ENCODE measurements around the gene SLC30A4.
"Not testable (repeated sequence)": the region's sequence is repeated elsewhere in the genome, so short reads cannot be mapped to it uniquely, and the experiment has no call there.

SLC30A4 gene

GRCh38 chr15:45507143-45507542, 15.4 kb downstream of the SLC30A4 start:
- H3K27ac ChIP-seq (ENCODE audit: low read length); DNase-seq (ENCODE audit: low read depth, low spot score); H3K27me3 ChIP-seq (ENCODE audit: control insufficient read depth, insufficient read depth, low read length); H3K4me3 ChIP-seq (ENCODE audit: low read length); H3K36me3 ChIP-seq (ENCODE audit: control insufficient read depth, insufficient read depth, low read length); H3K9me3 ChIP-seq (ENCODE audit: control insufficient read depth, insufficient read depth, low read length); H3K4me1 ChIP-seq (ENCODE audit: control insufficient read depth, insufficient read depth, low read length): not testable (repeated sequence)
- no CpG with 5 or more reads among the region's 6 CpGs for WGBS (ENCODE audit: insufficient coverage, insufficient read length)

- H3K9me3 ChIP-seq (ENCODE audit: control insufficient read depth, insufficient read depth, low read length) = no peaks in the 10 kb centered on the region
- H3K27me3 ChIP-seq (ENCODE audit: control insufficient read depth, insufficient read depth, low read length) = no peaks in the 10 kb centered on the region
- no peak overlapping the region for H3K27ac ChIP-seq (ENCODE audit: low read length)
- H3K4me3 ChIP-seq (ENCODE audit: low read length) = no peak overlapping the region
- no peak for DNase-seq (ENCODE audit: low read depth, low spot score)
- H3K36me3 ChIP-seq (ENCODE audit: control insufficient read depth, insufficient read depth, low read length) = no peaks in the 10 kb centered on the region
- WGBS (ENCODE audit: insufficient coverage, insufficient read length) = 100% methylated on average over 2 of the region's 4 CpGs
- no peaks in the 10 kb centered on the region for H3K4me1 ChIP-seq (ENCODE audit: control insufficient read depth, insufficient read depth, low read length)
Measured at GRCh38 chr15:45499426-45499825, 23.1 kb downstream of the SLC30A4 start.

- Histone ChIP-seq H3K36me3 (ENCODE audit: control insufficient read depth, insufficient read depth, low read length) (no peaks in the 10 kb centered on the region), H3K4me3 (ENCODE audit: low read length) (no peak overlapping the region), H3K27ac (ENCODE audit: low read length) (no peak overlapping the region), H3K9me3 (ENCODE audit: control insufficient read depth, insufficient read depth, low read length) (no peaks in the 10 kb centered on the region), H3K27me3 (ENCODE audit: control insufficient read depth, insufficient read depth, low read length) (no peaks in the 10 kb centered on the region), H3K4me1 (ENCODE audit: control insufficient read depth, insufficient read depth, low read length) (no peaks in the 10 kb centered on the region)
- no CpG with 5 or more reads among the region's 1 CpG for WGBS (ENCODE audit: insufficient coverage, insufficient read length)
- DNase-seq (ENCODE audit: low read depth, low spot score) = no peak
Measured at GRCh38 chr15:45498701-45499100, 23.9 kb downstream of the SLC30A4 start.

- Histone ChIP-seq H3K4me1 (ENCODE audit: control insufficient read depth, insufficient read depth, low read length) (no peaks in the 10 kb centered on the region), H3K9me3 (ENCODE audit: control insufficient read depth, insufficient read depth, low read length) (no peaks in the 10 kb centered on the region), H3K36me3 (ENCODE audit: control insufficient read depth, insufficient read depth, low read length) (no peaks in the 10 kb centered on the region), H3K4me3 (ENCODE audit: low read length) (no peak overlapping the region), H3K27me3 (ENCODE audit: control insufficient read depth, insufficient read depth, low read length) (no peaks in the 10 kb centered on the region), H3K27ac (ENCODE audit: low read length) (no peak overlapping the region)
- no peak for DNase-seq (ENCODE audit: low read depth, low spot score)
- WGBS (ENCODE audit: insufficient coverage, insufficient read length) = no CpG with 5 or more reads among the region's 3 CpGs
Measured at GRCh38 chr15:45497261-45497660, 25.3 kb downstream of the SLC30A4 start.

GRCh38 chr15:45496658-45497057, 25.9 kb downstream of the SLC30A4 start:
- Histone ChIP-seq H3K9me3 (ENCODE audit: control insufficient read depth, insufficient read depth, low read length) (no peaks in the 10 kb centered on the region), H3K4me1 (ENCODE audit: control insufficient read depth, insufficient read depth, low read length) (no peaks in the 10 kb centered on the region), H3K27me3 (ENCODE audit: control insufficient read depth, insufficient read depth, low read length) (no peaks in the 10 kb centered on the region), H3K36me3 (ENCODE audit: control insufficient read depth, insufficient read depth, low read length) (no peaks in the 10 kb centered on the region), H3K27ac (ENCODE audit: low read length) (no peak overlapping the region), H3K4me3 (ENCODE audit: low read length) (no peak overlapping the region)
- DNase-seq (ENCODE audit: low read depth, low spot score) = no peak
- no CpG with 5 or more reads among the region's 2 CpGs for WGBS (ENCODE audit: insufficient coverage, insufficient read length)

- no peak for DNase-seq (ENCODE audit: low read depth, low spot score)
- Histone ChIP-seq H3K36me3 (ENCODE audit: control insufficient read depth, insufficient read depth, low read length) (no peaks in the 10 kb centered on the region), H3K4me3 (ENCODE audit: low read length) (no peak overlapping the region), H3K27ac (ENCODE audit: low read length) (no peak overlapping the region), H3K9me3 (ENCODE audit: control insufficient read depth, insufficient read depth, low read length) (no peaks in the 10 kb centered on the region), H3K4me1 (ENCODE audit: control insufficient read depth, insufficient read depth, low read length) (no peaks in the 10 kb centered on the region), H3K27me3 (ENCODE audit: control insufficient read depth, insufficient read depth, low read length) (no peaks in the 10 kb centered on the region)
- WGBS (ENCODE audit: insufficient coverage, insufficient read length) = no CpG with 5 or more reads among the region's 3 CpGs
Measured at GRCh38 chr15:45495588-45495987, 27.0 kb downstream of the SLC30A4 start.

GRCh38 chr15:45489690-45490238, 32.8 kb downstream of the SLC30A4 start:
- Histone ChIP-seq H3K9me3 (ENCODE audit: control insufficient read depth, insufficient read depth, low read length) (no peaks in the 10 kb centered on the region), H3K4me1 (ENCODE audit: control insufficient read depth, insufficient read depth, low read length) (no peaks in the 10 kb centered on the region), H3K27me3 (ENCODE audit: control insufficient read depth, insufficient read depth, low read length) (no peaks in the 10 kb centered on the region), H3K4me3 (ENCODE audit: low read length) (no peak overlapping the region), H3K36me3 (ENCODE audit: control insufficient read depth, insufficient read depth, low read length) (no peaks in the 10 kb centered on the region), H3K27ac (ENCODE audit: low read length) (no peak overlapping the region)
- DNase-seq (ENCODE audit: low read depth, low spot score) = no peak
- WGBS (ENCODE audit: insufficient coverage, insufficient read length) = no CpG with 5 or more reads among the region's 1 CpG

GRCh38 chr15:45486317-45486716, 36.2 kb downstream of the SLC30A4 start:
- no peak for DNase-seq (ENCODE audit: low read depth, low spot score)
- Histone ChIP-seq H3K27me3 (ENCODE audit: control insufficient read depth, insufficient read depth, low read length) (peaks cover 2% of the 10 kb centered on the region), H3K36me3 (ENCODE audit: control insufficient read depth, insufficient read depth, low read length) (no peaks in the 10 kb centered on the region), H3K9me3 (ENCODE audit: control insufficient read depth, insufficient read depth, low read length) (no peaks in the 10 kb centered on the region), H3K27ac (ENCODE audit: low read length) (no peak overlapping the region), H3K4me3 (ENCODE audit: low read length) (no peak overlapping the region), H3K4me1 (ENCODE audit: control insufficient read depth, insufficient read depth, low read length) (no peaks in the 10 kb centered on the region)
- no CpG with 5 or more reads among the region's 1 CpG for WGBS (ENCODE audit: insufficient coverage, insufficient read length)

DNA sequence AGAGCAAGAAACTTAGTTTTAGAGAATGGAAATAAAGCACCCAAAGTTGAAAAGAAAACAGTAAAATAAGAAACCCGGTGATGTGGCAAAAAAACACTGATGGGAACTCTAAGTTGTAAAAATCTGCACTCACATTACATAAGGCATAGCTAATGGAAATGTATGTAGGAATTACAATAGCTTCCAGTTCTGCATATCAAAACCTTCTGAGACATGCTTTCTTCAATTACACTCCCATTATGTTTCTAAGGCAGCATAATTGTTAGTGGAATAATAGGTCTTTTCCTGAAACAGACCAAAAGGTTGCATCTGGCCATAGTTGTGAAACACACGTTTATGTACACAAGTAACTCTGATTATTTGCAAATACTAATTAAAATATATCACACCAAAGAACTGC, 41.4 kb downstream of the SLC30A4 start:
- Histone ChIP-seq H3K27ac (ENCODE audit: low read length) (no peak overlapping the region), H3K27me3 (ENCODE audit: control insufficient read depth, insufficient read depth, low read length) (peaks cover 16% of the 10 kb centered on the region), H3K4me3 (ENCODE audit: low read length) (no peak overlapping the region), H3K36me3 (ENCODE audit: control insufficient read depth, insufficient read depth, low read length) (no peaks in the 10 kb centered on the region), H3K4me1 (ENCODE audit: control insufficient read depth, insufficient read depth, low read length) (no peaks in the 10 kb centered on the region), H3K9me3 (ENCODE audit: control insufficient read depth, insufficient read depth, low read length) (no peaks in the 10 kb centered on the region)
- DNase-seq (ENCODE audit: low read depth, low spot score) = no peak
- no CpG with 5 or more reads among the region's 2 CpGs for WGBS (ENCODE audit: insufficient coverage, insufficient read length)

DNA sequence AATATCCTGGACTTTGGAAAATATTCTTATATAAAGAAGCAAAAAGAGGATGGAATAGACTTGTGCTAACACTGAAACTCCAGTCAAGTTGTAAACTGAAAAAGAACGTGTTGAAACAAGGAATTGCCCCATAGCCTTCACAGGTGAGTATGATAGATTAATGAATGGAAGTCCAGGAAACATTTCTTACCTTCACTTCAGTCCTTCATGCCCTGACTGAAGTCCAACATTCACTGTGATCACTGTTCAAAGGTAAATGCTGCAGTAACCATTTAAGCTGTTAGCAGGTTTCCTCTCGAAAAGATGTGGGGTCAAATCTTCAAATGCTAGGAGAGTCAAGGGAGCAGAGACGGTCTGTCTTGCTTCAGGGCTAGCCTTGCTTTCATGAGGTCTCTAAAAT, 46.1 kb downstream of the SLC30A4 start:
- Histone ChIP-seq H3K4me1 (ENCODE audit: control insufficient read depth, insufficient read depth, low read length) (no peaks in the 10 kb centered on the region), H3K4me3 (ENCODE audit: low read length) (no peak overlapping the region), H3K27ac (ENCODE audit: low read length) (no peak overlapping the region), H3K36me3 (ENCODE audit: control insufficient read depth, insufficient read depth, low read length) (no peaks in the 10 kb centered on the region), H3K27me3 (ENCODE audit: control insufficient read depth, insufficient read depth, low read length) (peaks cover 51% of the 10 kb centered on the region), H3K9me3 (ENCODE audit: control insufficient read depth, insufficient read depth, low read length) (no peaks in the 10 kb centered on the region)
- no peak for DNase-seq (ENCODE audit: low read depth, low spot score)
- WGBS (ENCODE audit: insufficient coverage, insufficient read length) = no CpG with 5 or more reads among the region's 3 CpGs

- Histone ChIP-seq H3K4me3 (ENCODE audit: low read length) (no peak overlapping the region), H3K27ac (ENCODE audit: low read length) (no peak overlapping the region), H3K36me3 (ENCODE audit: control insufficient read depth, insufficient read depth, low read length) (no peaks in the 10 kb centered on the region), H3K4me1 (ENCODE audit: control insufficient read depth, insufficient read depth, low read length) (no peaks in the 10 kb centered on the region), H3K9me3 (ENCODE audit: control insufficient read depth, insufficient read depth, low read length) (no peaks in the 10 kb centered on the region), H3K27me3 (ENCODE audit: control insufficient read depth, insufficient read depth, low read length) (peaks cover 62% of the 10 kb centered on the region)
- no CpG with 5 or more reads among the region's 6 CpGs for WGBS (ENCODE audit: insufficient coverage, insufficient read length)
- no peak for DNase-seq (ENCODE audit: low read depth, low spot score)
Measured at GRCh38 chr15:45474799-45475198, 47.8 kb downstream of the SLC30A4 start.
